PFSK-1 (cell line): ENCODE data around the gene TGM4.
A peak's percentile ranks its signal among the peaks of the same experiment; 100 is the strongest.

Experiments
- FOXP2 ChIP-seq: optimal IDR thresholded peaks from 2 replicates; pipeline ENCODE3; 2011; ENCODE audit warnings: borderline replicate concordance, control low read depth, inconsistent platforms; ENCODE audit not compliant: insufficient read depth; ENCODE audit errors: extremely low read length, extremely low read depth
- POLR2AphosphoS5 ChIP-seq: IDR thresholded peaks from 2 replicates; pipeline ENCODE4 v1.6.1; 2012; ENCODE audit warnings: low read depth, mild to moderate bottlenecking, control low read depth, low read length, moderate library complexity
- SIN3A ChIP-seq: IDR thresholded peaks from 2 replicates; pipeline ENCODE4 v1.6.1; 2012; ENCODE audit warnings: mild to moderate bottlenecking, low read length, moderate library complexity, borderline replicate concordance; ENCODE audit not compliant: insufficient read depth
- TAF1 ChIP-seq: IDR thresholded peaks from 2 replicates; pipeline ENCODE4 v1.6.1; 2012; ENCODE audit warnings: low read length, control low read depth, borderline replicate concordance; ENCODE audit not compliant: insufficient read depth
- TF ChIP-seq, protein P1 (sequence below), 2 experiments: IDR thresholded peaks; 2 replicates each; pipeline versions ENCODE4 v1.6.1 to v1.8.0; 2011 to 2012; ENCODE audit warnings: low read depth in 2 of 2, low read length in 2 of 2, control low read depth in 1 of 2, inconsistent platforms in 1 of 2, mild to moderate bottlenecking in 1 of 2, moderate library complexity in 1 of 2; ENCODE audit not compliant: insufficient read depth in 1 of 2

The TGM4 gene

DNA sequence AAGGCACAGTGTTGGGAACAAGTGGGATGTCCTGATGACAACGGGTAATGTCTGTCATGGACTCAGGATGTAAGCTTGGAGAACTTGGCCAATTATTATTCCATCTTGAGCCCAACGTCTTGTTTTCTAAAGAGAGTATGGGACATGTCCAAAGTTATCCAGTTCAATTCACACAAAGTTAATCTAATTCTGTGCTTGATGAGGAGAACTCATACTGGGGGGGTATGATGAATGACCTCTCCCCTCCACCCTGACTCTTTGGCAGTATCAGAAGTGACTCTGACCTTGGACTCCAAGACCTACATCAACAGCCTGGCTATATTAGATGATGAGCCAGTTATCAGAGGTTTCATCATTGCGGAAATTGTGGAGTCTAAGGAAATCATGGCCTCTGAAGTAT lies 36.3 kb downstream of the TGM4 start:
- TF ChIP-seq POLR2AphosphoS5, result no peak
- no peak for TF ChIP-seq SIN3A
- TF ChIP-seq FOXP2, result no peak
- no peak for TF ChIP-seq TAF1
- TF ChIP-seq, protein P1, sequence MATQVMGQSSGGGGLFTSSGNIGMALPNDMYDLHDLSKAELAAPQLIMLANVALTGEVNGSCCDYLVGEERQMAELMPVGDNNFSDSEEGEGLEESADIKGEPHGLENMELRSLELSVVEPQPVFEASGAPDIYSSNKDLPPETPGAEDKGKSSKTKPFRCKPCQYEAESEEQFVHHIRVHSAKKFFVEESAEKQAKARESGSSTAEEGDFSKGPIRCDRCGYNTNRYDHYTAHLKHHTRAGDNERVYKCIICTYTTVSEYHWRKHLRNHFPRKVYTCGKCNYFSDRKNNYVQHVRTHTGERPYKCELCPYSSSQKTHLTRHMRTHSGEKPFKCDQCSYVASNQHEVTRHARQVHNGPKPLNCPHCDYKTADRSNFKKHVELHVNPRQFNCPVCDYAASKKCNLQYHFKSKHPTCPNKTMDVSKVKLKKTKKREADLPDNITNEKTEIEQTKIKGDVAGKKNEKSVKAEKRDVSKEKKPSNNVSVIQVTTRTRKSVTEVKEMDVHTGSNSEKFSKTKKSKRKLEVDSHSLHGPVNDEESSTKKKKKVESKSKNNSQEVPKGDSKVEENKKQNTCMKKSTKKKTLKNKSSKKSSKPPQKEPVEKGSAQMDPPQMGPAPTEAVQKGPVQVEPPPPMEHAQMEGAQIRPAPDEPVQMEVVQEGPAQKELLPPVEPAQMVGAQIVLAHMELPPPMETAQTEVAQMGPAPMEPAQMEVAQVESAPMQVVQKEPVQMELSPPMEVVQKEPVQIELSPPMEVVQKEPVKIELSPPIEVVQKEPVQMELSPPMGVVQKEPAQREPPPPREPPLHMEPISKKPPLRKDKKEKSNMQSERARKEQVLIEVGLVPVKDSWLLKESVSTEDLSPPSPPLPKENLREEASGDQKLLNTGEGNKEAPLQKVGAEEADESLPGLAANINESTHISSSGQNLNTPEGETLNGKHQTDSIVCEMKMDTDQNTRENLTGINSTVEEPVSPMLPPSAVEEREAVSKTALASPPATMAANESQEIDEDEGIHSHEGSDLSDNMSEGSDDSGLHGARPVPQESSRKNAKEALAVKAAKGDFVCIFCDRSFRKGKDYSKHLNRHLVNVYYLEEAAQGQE (IDR thresholded peaks at IDR 0.05; ENCODE audit: insufficient read depth in 1 of 2, low read depth in 2 of 2, low read length in 2 of 2), result no peak

DNA sequence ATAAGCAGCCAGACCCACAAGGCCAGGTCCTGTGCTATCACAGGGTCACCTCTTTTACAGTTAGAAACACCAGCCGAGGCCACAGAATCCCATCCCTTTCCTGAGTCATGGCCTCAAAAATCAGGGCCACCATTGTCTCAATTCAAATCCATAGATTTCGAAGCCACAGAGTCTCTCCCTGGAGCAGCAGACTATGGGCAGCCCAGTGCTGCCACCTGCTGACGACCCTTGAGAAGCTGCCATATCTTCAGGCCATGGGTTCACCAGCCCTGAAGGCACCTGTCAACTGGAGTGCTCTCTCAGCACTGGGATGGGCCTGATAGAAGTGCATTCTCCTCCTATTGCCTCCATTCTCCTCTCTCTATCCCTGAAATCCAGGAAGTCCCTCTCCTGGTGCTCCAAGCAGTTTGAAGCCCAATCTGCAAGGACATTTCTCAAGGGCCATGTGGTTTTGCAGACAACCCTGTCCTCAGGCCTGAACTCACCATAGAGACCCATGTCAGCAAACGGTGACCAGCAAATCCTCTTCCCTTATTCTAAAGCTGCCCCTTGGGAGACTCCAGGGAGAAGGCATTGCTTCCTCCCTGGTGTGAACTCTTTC lies 39.6 kb downstream of the TGM4 start:
- TF ChIP-seq, protein P1 (IDR thresholded peaks at IDR 0.05; ENCODE audit: insufficient read depth in 1 of 2, low read depth in 2 of 2, low read length in 2 of 2), result peak; percentile 68 to 72
- TF ChIP-seq FOXP2, result no peak

DNA sequence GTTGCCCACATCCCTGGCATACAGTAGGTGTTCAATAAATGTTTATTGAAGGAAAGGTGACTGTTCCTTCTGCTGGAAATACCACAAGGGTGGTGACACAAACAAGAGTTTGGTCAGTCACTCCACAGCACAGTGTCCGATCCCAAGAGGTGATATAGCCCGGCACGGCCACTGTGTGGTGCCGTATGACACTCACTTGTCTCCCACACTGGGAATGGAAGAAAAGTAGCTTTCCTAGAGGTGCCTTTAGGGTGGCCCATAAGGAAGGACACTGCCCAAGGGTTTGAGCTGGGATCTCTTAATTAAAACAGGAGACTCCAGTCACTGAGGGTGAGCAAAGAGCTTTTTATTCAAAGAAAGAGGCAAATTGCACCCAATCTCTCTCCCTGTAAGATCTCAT lies 40.5 kb downstream of the TGM4 start:
- no peak for TF ChIP-seq TAF1
- no peak for TF ChIP-seq SIN3A
- TF ChIP-seq, protein P1 (IDR thresholded peaks at IDR 0.05; ENCODE audit: insufficient read depth in 1 of 2, low read depth in 2 of 2, low read length in 2 of 2), result no peak
- TF ChIP-seq POLR2AphosphoS5, result no peak
- TF ChIP-seq FOXP2, result no peak

DNA sequence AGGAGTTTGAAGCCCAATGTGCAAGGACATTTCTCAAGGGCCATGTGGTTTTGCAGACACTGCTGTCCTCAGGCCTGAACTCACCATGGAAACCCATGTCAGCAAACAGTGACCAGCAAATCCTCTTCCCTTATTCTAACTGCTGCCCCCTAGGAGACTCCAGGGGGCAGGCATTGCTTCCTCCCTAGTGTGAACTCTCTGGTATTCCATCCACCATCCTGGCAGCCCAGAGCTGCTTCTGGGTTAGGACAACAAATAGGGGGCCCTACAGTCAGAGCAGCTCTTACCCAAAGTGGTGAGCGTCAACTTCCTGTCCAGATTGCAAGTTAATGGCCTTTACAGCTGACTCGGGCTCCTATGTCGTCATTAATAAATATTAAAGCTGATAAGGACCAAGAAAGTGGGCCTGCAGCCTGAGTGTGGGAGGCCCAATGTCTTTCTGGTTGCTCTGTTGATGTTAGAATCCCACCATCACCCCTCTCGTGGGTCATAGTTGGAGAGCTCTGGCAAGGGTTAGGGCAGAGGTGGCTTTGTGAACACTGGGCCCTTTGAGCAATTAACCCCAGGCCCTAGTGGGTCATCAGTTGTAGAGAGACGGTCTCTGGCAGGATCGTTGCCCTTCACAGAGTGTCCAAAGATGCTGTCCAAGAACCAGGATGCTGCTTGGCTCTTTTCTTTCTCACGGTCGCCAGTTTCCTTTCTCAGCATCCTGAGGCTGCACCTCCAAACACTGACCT lies 41.5 kb downstream of the TGM4 start:
- TF ChIP-seq TAF1 (no peak), SIN3A (no peak)

DNA sequence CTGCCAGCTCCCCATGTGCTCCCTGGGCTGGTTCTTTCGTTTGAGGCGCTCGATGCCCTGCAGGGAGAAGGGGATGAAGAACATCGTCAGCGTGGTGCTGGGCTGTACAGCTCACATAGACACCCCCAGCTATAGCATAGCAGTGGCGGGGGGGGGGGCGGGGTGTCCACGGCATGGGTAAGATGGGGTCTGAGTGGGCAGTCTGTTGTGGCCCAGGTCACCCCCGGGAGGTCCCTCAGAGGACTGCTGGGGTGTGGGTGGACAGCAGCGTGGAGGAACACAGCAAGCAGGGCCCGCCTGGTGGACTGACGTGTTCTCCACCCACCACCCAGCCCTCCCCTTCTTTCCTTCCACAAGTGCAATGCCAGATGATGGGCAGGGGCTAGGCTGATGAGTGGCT lies 43.7 kb downstream of the TGM4 start:
- TF ChIP-seq, protein P1 (IDR thresholded peaks at IDR 0.05; ENCODE audit: insufficient read depth in 1 of 2, low read depth in 2 of 2, low read length in 2 of 2), result no peak
- TF ChIP-seq FOXP2, result no peak
- no peak for TF ChIP-seq TAF1
- TF ChIP-seq SIN3A, result no peak
- no peak for TF ChIP-seq POLR2AphosphoS5
